ENCODE results near the gene SLC30A1. TPM values are rescaled to one million over a fixed set of nuclear protein-coding genes. Genes with fewer than 3 reads are reported as not detected.

The SLC30A1 gene
- total and polyA plus RNA-seq, 2 of the 13 experiments (the other 11 are each of a cell fraction or from before 2014, with no cell fraction given): 5.9 to 24.4 TPM

DNA sequence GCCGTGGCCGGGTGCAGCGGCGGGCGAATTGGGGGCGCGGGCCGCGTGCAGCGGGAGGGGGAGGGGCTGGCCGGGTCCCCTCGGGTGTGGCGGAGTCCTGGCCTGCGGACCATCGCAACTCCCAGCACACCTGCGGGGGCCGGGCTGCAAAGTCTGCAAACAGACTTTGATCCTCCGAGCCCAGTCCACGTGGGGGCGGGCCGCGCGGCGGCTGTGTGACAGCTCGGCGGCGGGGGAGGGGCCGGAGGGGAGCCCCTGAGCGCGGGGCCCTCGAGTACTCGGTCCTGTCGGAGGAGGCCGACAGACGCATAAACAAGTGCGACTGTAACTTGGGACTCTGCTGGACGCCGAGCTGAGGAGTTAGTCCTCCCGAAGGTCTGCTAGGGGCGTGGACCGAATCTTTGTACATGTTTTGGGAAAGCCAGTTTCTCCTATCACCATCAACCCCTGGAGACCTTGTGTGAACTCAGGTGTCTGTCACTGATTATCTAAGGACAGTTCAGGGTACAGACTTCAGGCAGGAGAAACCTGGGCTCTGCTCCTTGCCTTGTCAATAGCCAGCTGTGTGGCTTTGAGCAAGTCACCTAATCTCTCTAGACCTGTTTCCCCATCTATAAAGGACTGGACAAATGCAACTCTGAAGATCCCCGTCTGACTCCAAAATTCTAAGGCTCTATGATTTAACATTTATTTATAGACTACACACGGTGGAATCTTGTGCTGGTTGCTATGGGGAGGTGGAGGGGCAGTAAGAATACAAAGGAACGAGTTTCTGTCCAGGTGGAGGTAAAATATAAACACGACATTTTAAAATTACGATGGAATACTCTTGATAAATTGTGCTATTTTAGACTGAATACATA, 710 bp upstream of the SLC30A1 start (continued):
- no peak for TF ChIP-seq ELF4 (CRISPR knock-in tag; IDR thresholded peaks at IDR 0.05; ENCODE audit: borderline replicate concordance)
- no peak for TF ChIP-seq TRIM24 (CRISPR knock-in tag; IDR thresholded peaks at IDR 0.05)
- no peak for TF ChIP-seq FOXK2 (IDR thresholded peaks at IDR 0.05)
- TF ChIP-seq RAD51 (IDR thresholded peaks at IDR 0.05; ENCODE audit: borderline replicate concordance): no peak
- TF ChIP-seq, protein P1, sequence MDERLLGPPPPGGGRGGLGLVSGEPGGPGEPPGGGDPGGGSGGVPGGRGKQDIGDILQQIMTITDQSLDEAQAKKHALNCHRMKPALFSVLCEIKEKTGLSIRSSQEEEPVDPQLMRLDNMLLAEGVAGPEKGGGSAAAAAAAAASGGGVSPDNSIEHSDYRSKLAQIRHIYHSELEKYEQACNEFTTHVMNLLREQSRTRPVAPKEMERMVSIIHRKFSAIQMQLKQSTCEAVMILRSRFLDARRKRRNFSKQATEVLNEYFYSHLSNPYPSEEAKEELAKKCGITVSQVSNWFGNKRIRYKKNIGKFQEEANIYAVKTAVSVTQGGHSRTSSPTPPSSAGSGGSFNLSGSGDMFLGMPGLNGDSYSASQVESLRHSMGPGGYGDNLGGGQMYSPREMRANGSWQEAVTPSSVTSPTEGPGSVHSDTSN (CRISPR knock-in tag; IDR thresholded peaks at IDR 0.05): peak; percentile 41; the same call in 1 of the 2 replicates
- TF ChIP-seq, protein P2, sequence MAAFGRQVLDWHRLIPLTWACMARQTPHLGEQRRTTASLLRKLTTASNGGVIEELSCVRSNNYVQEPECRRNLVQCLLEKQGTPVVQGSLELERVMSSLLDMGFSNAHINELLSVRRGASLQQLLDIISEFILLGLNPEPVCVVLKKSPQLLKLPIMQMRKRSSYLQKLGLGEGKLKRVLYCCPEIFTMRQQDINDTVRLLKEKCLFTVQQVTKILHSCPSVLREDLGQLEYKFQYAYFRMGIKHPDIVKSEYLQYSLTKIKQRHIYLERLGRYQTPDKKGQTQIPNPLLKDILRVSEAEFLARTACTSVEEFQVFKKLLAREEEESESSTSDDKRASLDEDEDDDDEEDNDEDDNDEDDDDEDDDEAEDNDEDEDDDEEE (CRISPR knock-in tag; IDR thresholded peaks at IDR 0.05): no peak
- TF ChIP-seq, protein P3, sequence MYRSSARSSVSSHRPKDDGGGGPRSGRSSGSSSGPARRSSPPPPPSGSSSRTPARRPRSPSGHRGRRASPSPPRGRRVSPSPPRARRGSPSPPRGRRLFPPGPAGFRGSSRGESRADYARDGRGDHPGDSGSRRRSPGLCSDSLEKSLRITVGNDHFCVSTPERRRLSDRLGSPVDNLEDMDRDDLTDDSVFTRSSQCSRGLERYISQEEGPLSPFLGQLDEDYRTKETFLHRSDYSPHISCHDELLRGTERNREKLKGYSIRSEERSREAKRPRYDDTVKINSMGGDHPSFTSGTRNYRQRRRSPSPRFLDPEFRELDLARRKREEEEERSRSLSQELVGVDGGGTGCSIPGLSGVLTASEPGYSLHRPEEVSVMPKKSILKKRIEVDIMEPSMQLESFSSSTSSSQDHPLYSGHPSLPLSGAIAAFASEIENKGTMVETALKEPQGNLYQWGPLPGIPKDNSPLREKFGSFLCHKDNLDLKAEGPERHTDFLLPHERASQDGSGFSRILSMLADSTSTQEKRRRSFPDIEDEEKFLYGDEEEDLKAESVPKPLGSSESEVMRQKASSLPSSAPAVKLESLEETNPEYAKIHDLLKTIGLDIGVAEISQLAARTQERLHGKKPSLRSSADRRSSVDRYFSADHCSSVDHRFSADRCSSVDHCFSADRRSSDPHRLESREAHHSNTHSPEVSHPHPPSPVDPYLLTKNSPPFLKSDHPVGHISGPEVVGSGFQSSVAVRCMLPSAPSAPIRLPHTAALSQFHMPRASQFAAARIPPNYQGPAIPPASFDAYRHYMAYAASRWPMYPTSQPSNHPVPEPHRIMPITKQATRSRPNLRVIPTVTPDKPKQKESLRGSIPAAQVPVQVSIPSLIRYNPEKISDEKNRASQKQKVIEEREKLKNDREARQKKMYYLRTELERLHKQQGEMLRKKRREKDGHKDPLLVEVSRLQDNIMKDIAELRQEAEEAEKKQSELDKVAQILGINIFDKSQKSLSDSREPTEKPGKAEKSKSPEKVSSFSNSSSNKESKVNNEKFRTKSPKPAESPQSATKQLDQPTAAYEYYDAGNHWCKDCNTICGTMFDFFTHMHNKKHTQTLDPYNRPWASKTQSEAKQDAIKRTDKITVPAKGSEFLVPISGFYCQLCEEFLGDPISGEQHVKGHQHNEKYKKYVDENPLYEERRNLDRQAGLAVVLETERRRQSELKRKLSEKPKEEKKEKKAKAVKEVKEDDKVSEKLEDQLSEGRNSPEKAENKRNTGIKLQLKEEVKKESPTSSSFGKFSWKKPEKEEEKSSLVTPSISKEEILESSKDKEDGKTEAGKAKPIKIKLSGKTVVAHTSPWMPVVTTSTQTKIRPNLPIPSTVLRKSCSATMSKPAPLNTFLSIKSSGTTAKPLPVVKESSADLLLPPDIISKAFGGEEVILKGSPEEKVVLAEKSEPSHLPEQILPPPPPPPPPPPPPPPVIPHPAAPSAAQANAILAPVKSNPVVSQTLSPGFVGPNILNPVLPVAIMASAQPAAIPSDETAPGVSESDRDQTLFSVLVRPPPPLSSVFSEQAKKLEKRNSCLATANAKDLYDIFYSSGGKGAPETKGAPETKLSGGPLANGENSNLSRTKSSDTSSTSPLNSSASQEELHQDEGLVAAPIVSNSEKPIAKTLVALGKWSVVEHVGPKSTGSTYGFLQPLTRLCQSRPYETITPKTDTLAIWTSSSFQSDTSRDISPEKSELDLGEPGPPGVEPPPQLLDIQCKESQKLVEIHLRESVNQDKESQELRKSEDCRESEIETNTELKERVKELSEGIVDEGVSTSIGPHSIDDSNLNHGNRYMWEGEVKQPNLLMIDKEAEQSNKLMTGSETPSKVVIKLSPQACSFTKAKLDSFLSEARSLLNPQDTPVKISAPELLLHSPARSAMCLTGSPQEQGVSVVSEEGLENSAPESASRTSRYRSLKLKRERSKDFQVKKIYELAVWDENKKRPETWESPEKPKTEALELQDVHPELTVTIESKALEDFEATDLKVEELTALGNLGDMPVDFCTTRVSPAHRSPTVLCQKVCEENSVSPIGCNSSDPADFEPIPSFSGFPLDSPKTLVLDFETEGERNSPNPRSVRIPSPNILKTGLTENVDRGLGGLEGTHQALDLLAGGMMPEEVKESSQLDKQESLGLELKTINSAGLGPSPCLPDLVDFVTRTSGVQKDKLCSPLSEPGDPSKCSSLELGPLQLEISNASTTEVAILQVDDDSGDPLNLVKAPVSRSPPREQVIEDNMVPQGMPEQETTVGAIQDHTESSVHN (CRISPR knock-in tag; IDR thresholded peaks at IDR 0.05): no peak
- TF ChIP-seq ZNF501 (CRISPR knock-in tag; IDR thresholded peaks at IDR 0.05): no peak
- no peak for TF ChIP-seq RBM22 (optimal IDR thresholded peaks at IDR 0.05; ENCODE audit: low read length)
- TF ChIP-seq JDP2 (CRISPR knock-in tag; IDR thresholded peaks at IDR 0.05; ENCODE audit: borderline replicate concordance): no peak
- no peak for TF ChIP-seq SOX6 (IDR thresholded peaks at IDR 0.05)
- TF ChIP-seq SOX6 (CRISPR knock-in tag; IDR thresholded peaks at IDR 0.05): peak; percentile 20; the same call in 1 of the 2 replicates
- no peak for TF ChIP-seq HNRNPK (IDR thresholded peaks at IDR 0.05; ENCODE audit: low read depth, low read length, poor library complexity, severe bottlenecking)
- TF ChIP-seq, protein P4, sequence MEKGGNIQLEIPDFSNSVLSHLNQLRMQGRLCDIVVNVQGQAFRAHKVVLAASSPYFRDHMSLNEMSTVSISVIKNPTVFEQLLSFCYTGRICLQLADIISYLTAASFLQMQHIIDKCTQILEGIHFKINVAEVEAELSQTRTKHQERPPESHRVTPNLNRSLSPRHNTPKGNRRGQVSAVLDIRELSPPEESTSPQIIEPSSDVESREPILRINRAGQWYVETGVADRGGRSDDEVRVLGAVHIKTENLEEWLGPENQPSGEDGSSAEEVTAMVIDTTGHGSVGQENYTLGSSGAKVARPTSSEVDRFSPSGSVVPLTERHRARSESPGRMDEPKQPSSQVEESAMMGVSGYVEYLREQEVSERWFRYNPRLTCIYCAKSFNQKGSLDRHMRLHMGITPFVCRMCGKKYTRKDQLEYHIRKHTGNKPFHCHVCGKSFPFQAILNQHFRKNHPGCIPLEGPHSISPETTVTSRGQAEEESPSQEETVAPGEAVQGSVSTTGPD (CRISPR knock-in tag; IDR thresholded peaks at IDR 0.05): no peak
- TF ChIP-seq POLR2AphosphoS2 (IDR thresholded peaks at IDR 0.05; ENCODE audit: low read depth, low read length): no peak
- no peak for TF ChIP-seq ZNF891 (CRISPR knock-in tag; IDR thresholded peaks at IDR 0.05)
- no peak for TF ChIP-seq NR2F2 (IDR thresholded peaks at IDR 0.05; ENCODE audit: borderline replicate concordance, low read depth)

Data from HepG2 (cell line).